Fibroblast of lung (primary cell): ENCODE results near the gene LIMA1. TPM values are rescaled to one million over a fixed set of nuclear protein-coding genes. Genes with fewer than 3 reads are reported as not detected.
"Not testable (repeated sequence)": the region's sequence is repeated elsewhere in the genome, so short reads cannot be mapped to it uniquely, and the experiment has no call there.

Experiments
- DNase-seq, 2 donors: peaks; one replicate each; pipeline versions ENCODE4 v3.0.0 to v3.0.0-alpha.2; 2010; ENCODE audit warnings: low read depth in 2 of 2
- H2AFZ ChIP-seq: 2 replicates; pipeline ENCODE4 v1.5.1; 2012; ENCODE audit warnings: low read length, control low read depth, inconsistent platforms
- H3K27ac ChIP-seq: 2 replicates; pipeline ENCODE4 v1.5.1; 2011; ENCODE audit warnings: low read length, control low read depth; ENCODE audit not compliant: insufficient read depth
- H3K27me3 ChIP-seq: 2 replicates; pipeline ENCODE4 v1.5.1; 2011; ENCODE audit warnings: mild to moderate bottlenecking, low read length; ENCODE audit not compliant: control insufficient read depth, insufficient read depth
- H3K36me3 ChIP-seq: 2 replicates; pipeline ENCODE4 v1.5.1; 2011; ENCODE audit warnings: low read length; ENCODE audit not compliant: control insufficient read depth, insufficient read depth
- H3K4me1 ChIP-seq: 2 replicates; pipeline ENCODE4 v1.5.1; 2011; ENCODE audit warnings: low read length; ENCODE audit not compliant: control insufficient read depth, insufficient read depth; ENCODE audit errors: extremely low read depth
- H3K4me2 ChIP-seq: 2 replicates; pipeline ENCODE4 v1.5.1; 2011; ENCODE audit warnings: low read length, control low read depth; ENCODE audit not compliant: insufficient read depth; ENCODE audit errors: extremely low read depth
- H3K4me3 ChIP-seq, 4 experiments: fragments of 200-600 bp in 1 of 4; sonication (generic) in 1 of 4; replicated peaks in 1 of 4; 2 replicates each; pipeline ENCODE4 v1.5.1; 2011 to 2016; ENCODE audit warnings: low read length in 4 of 4, low read depth in 3 of 4, mild to moderate bottlenecking in 3 of 4, control low read depth in 2 of 4, inconsistent platforms in 1 of 4, mixed read lengths in 1 of 4; ENCODE audit not compliant: insufficient read depth in 1 of 4; ENCODE audit errors: control extremely low read depth in 1 of 4
- H3K79me2 ChIP-seq: 2 replicates; pipeline ENCODE4 v1.5.1; 2012; ENCODE audit warnings: mild to moderate bottlenecking, low read length, inconsistent platforms; ENCODE audit not compliant: control insufficient read depth, insufficient read depth
- H3K9ac ChIP-seq: 2 replicates; pipeline ENCODE4 v1.5.1; 2011; ENCODE audit warnings: mild to moderate bottlenecking, low read length, control low read depth; ENCODE audit not compliant: insufficient read depth
- H3K9me3 ChIP-seq: 2 replicates; pipeline ENCODE4 v1.5.1; 2012; ENCODE audit warnings: low read depth, low read length; ENCODE audit not compliant: control insufficient read depth, insufficient read depth
- H4K20me1 ChIP-seq: 2 replicates; pipeline ENCODE4 v1.5.1; 2011; ENCODE audit warnings: low read length; ENCODE audit not compliant: control insufficient read depth, insufficient read depth; ENCODE audit errors: extremely low read depth
- CTCF ChIP-seq, 2 donors: IDR thresholded peaks in 1 of 2; conservative IDR thresholded peaks in 1 of 2; 1 replicate in 1 of 2; 2 replicates in 1 of 2; pipeline ENCODE4 v1.5.1; 2011 to 2012; ENCODE audit warnings: low read length in 2 of 2, control low read depth in 1 of 2, inconsistent platforms in 1 of 2, low read depth in 1 of 2, mild to moderate bottlenecking in 1 of 2
- EZH2 ChIP-seq: IDR thresholded peaks from 2 replicates; pipeline ENCODE4 v1.5.1; 2012; ENCODE audit warnings: low read length, control low read depth, mild to moderate bottlenecking; ENCODE audit errors: missing control alignments
- polyA minus RNA-seq: library from RNA; depleted of rRNA, polyadenylated mRNA; stranded (reverse); fragments of >200 nt; gene quantifications from 2 replicates; pipeline ENCODE4 v1.2.3, GENCODE V29; 2011; ENCODE audit warnings: low replicate concordance
- polyA plus RNA-seq, 2 donors: library from polyadenylated mRNA; depleted of rRNA in 1 of 2; stranded (reverse) in 1 of 2; unstranded in 1 of 2; fragments of >200 nt; gene quantifications; 2 replicates each; pipeline ENCODE4 v1.2.1, GENCODE V29; 2011 to 2012; ENCODE audit warnings: missing spikeins in 1 of 2
- total RNA-seq: library from RNA; depleted of rRNA; stranded (reverse); fragments of >200 nt; gene quantifications from 2 replicates; pipeline ENCODE4 v1.2.1, GENCODE V29; 2014

Gene LIMA1
- total RNA-seq (70.6 and 171 TPM in 2 replicates), polyA plus RNA-seq (177 and 308 TPM in 2 replicates), polyA minus RNA-seq (55.3 and 77.9 TPM in 2 replicates)
- polyA plus RNA-seq (2012): 115 and 184 TPM in 2 replicates

- TF ChIP-seq EZH2 (no peak), CTCF (conservative IDR thresholded peaks at IDR 0.05 in 1 of 2, IDR thresholded peaks at IDR 0.05 in 1 of 2; ENCODE audit: low read depth in 1 of 2, low read length in 2 of 2) (peak; percentile 40 to 41)
Measured at GRCh38 chr12:50283229-50283923, at the start of gene LIMA1. LIMA1 (minus strand) TSS chr12:50283520; CDS start chr12:50248751, 34,769 bp downstream.

GRCh38 chr12:50331745-50332144 is 48.4 kb upstream of the LIMA1 start:
- no peaks in the 10 kb centered on the region for H4K20me1 ChIP-seq
- no peaks in the 10 kb centered on the region for H3K4me1 ChIP-seq
- no peak overlapping the region for H2AFZ ChIP-seq
- no peaks in the 10 kb centered on the region for H3K36me3 ChIP-seq
- H3K9ac ChIP-seq: no peak overlapping the region
- no peaks in the 10 kb centered on the region for H3K9me3 ChIP-seq
- DNase-seq: no peak
- no peaks in the 10 kb centered on the region for H3K27me3 ChIP-seq
- no peak overlapping the region for H3K27ac ChIP-seq
- no peak for TF ChIP-seq CTCF (conservative IDR thresholded peaks at IDR 0.05 in 1 of 2, IDR thresholded peaks at IDR 0.05 in 1 of 2; ENCODE audit: low read depth in 1 of 2, low read length in 2 of 2)
- TF ChIP-seq EZH2: no peak
- H3K4me3 ChIP-seq: no peak overlapping the region
- no peak overlapping the region for H3K4me2 ChIP-seq
- H3K79me2 ChIP-seq: no peaks in the 10 kb centered on the region

More at GRCh38 chr12:50283229-50283923, at the start of gene LIMA1:
- peak within 1 kb of the TSS; percentile 84 to 96 (median 88) for H3K4me3 ChIP-seq
- H3K27me3 ChIP-seq: no peaks in the 10 kb centered on the region
- DNase-seq: peak; percentile 82 to 84
- H3K9me3 ChIP-seq: no peaks in the 10 kb centered on the region
- peak within 1 kb of the TSS; percentile 97 for H2AFZ ChIP-seq
- H3K4me2 ChIP-seq: peak within 1 kb of the TSS; percentile 98
- no peaks in the 10 kb centered on the region for H4K20me1 ChIP-seq
- no peaks in the 10 kb centered on the region for H3K4me1 ChIP-seq
- no peaks in the 10 kb centered on the region for H3K79me2 ChIP-seq
- H3K27ac ChIP-seq: peak within 1 kb of the TSS; percentile 71
- peak within 1 kb of the TSS; percentile 70 for H3K9ac ChIP-seq
- no peaks in the 10 kb centered on the region for H3K36me3 ChIP-seq

GRCh38 chr12:50328664-50329063 is 45.3 kb upstream of the LIMA1 start:
- H3K4me2 ChIP-seq, H3K4me3 ChIP-seq, DNase-seq, H3K36me3 ChIP-seq, H3K4me1 ChIP-seq, H3K27me3 ChIP-seq, H4K20me1 ChIP-seq, H3K27ac ChIP-seq, H3K9ac ChIP-seq, H3K79me2 ChIP-seq, H2AFZ ChIP-seq, H3K9me3 ChIP-seq: not testable (repeated sequence)
